CD8-positive, alpha-beta memory T cell (primary cell): ENCODE measurements around the gene APAF1. TPM values are rescaled to one million over a fixed set of nuclear protein-coding genes. Genes with fewer than 3 reads are reported as not detected.
A peak's percentile ranks its signal among the peaks of the same experiment; 100 is the strongest.
"Not testable (repeated sequence)": the region's sequence is repeated elsewhere in the genome, so short reads cannot be mapped to it uniquely, and the experiment has no call there.

Source experiments
- CTCF ChIA-PET: fragments of 350-600 bp; sonication (Branson Sonifier 250); formaldehyde crosslinking; loops from one replicate; lab custom pipeline; 2021; ENCODE audit warnings: antibody characterized with exemption; lab: Charles Lee
- POLR2A ChIA-PET: fragments of 350-600 bp; sonication (Branson Sonifier 250); formaldehyde crosslinking; loops from one replicate; lab custom pipeline; 2021; ENCODE audit warnings: antibody characterized with exemption; lab: Charles Lee
- DNase-seq, 5 donors: peaks; one replicate each; pipeline versions ENCODE4 v3.0.0 to v3.0.0-alpha.2; 2020 to 2022; ENCODE audit warnings: mixed read lengths in 1 of 5
- H3K27ac ChIP-seq: one replicate; pipeline ENCODE4 v1.7.0; 2013; ENCODE audit warnings: low read depth, mild to moderate bottlenecking, low read length, moderate library complexity
- H3K27me3 ChIP-seq: 2 replicates; pipeline ENCODE4 v1.7.0; 2013; ENCODE audit warnings: low read length, mild to moderate bottlenecking; ENCODE audit not compliant: insufficient read depth, poor library complexity, severe bottlenecking
- H3K36me3 ChIP-seq: 2 replicates; pipeline ENCODE4 v1.7.0; 2013; ENCODE audit warnings: mild to moderate bottlenecking, low read length, moderate library complexity; ENCODE audit not compliant: insufficient read depth
- H3K4me1 ChIP-seq: 2 replicates; pipeline ENCODE4 v1.7.0; 2013; ENCODE audit warnings: mild to moderate bottlenecking, low read length, moderate library complexity; ENCODE audit not compliant: insufficient read depth
- H3K4me3 ChIP-seq: 2 replicates; pipeline ENCODE4 v1.7.0; 2013; ENCODE audit warnings: mild to moderate bottlenecking, low read length
- H3K9me3 ChIP-seq: 2 replicates; pipeline ENCODE4 v1.7.0; 2013; ENCODE audit warnings: mild to moderate bottlenecking, low read length
- H3K27ac Mint-ChIP-seq, 8 donors: one replicate each; pipeline ENCODE4 v1.8.0; 2020 to 2021; ENCODE audit warnings: mixed read lengths in 8 of 8, mild to moderate bottlenecking in 6 of 8, inconsistent platforms in 3 of 8, moderate library complexity in 3 of 8
- H3K27me3 Mint-ChIP-seq, 2 donors: one replicate each; pipeline ENCODE4 v1.8.0; 2020 to 2021; ENCODE audit warnings: mixed read lengths in 2 of 2, mild to moderate bottlenecking in 1 of 2, moderate library complexity in 1 of 2
- H3K36me3 Mint-ChIP-seq, 3 donors: one replicate each; pipeline ENCODE4 v1.8.0; 2020 to 2021; ENCODE audit warnings: mixed read lengths in 3 of 3, inconsistent platforms in 1 of 3, mild to moderate bottlenecking in 1 of 3
- H3K4me1 Mint-ChIP-seq, 3 donors: one replicate each; pipeline ENCODE4 v1.8.0; 2020 to 2021; ENCODE audit warnings: mixed read lengths in 3 of 3, inconsistent platforms in 1 of 3, mild to moderate bottlenecking in 1 of 3
- H3K4me3 Mint-ChIP-seq, 7 donors: one replicate each; pipeline ENCODE4 v1.8.0; 2020 to 2021; ENCODE audit warnings: mixed read lengths in 7 of 7, mild to moderate bottlenecking in 6 of 7, moderate library complexity in 4 of 7, inconsistent platforms in 2 of 7
- H3K9me3 Mint-ChIP-seq, 5 donors: one replicate each; pipeline ENCODE4 v1.8.0; 2020 to 2022; ENCODE audit warnings: mixed read lengths in 5 of 5, mild to moderate bottlenecking in 3 of 5, moderate library complexity in 2 of 5, inconsistent platforms in 1 of 5
- polyA plus RNA-seq: library from polyadenylated mRNA; unstranded; fragments of 300-500 nt; fragmentation: Illumina TruSeq; gene quantifications from one replicate; pipeline ENCODE4 v1.2.3, GENCODE V29; 2021
- total RNA-seq, 2 experiments: library from RNA; stranded (reverse); gene quantifications; one replicate each; pipeline ENCODE4 v1.2.3, GENCODE V29; 2021

The APAF1 gene
- total and polyA plus RNA-seq, 3 experiments from 2014 or later: 11.1 to 14.6 (median 13.9) TPM

- Mint-ChIP-seq H3K9me3 (no peaks in the 10 kb centered on the region), H3K27me3 (no peaks in the 10 kb centered on the region), H3K36me3 (peaks cover 0 to 12% (median 2%) of the 10 kb centered on the region in 3 donors), H3K4me3 (no peak overlapping the region), H3K27ac (no peak overlapping the region), H3K4me1 (peaks cover 5 to 32% (median 13%) of the 10 kb centered on the region in 3 donors)
- no peak for DNase-seq
- Histone ChIP-seq H3K4me3 (no peak overlapping the region), H3K9me3 (no peaks in the 10 kb centered on the region), H3K36me3 (peaks cover 4% of the 10 kb centered on the region), H3K27me3 (no peaks in the 10 kb centered on the region), H3K27ac (no peak overlapping the region), H3K4me1 (no peaks in the 10 kb centered on the region)
- CTCF ChIA-PET: interaction anchor here (1.1 kb wide), 1 partner anchor 69 kb away, joined by 3 read pairs; no protein-coding TSS in a partner anchor
- POLR2A ChIA-PET: no interaction called here
These were observed 9.3 kb upstream of the APAF1 start for GRCh38 chr12:98635657-98636323.

- Mint-ChIP-seq H3K27me3 (no peaks in the 10 kb centered on the region), H3K4me3 (no peak overlapping the region), H3K9me3 (no peaks in the 10 kb centered on the region), H3K36me3 (peaks cover 0 to 12% (median 2%) of the 10 kb centered on the region in 3 donors), H3K27ac (no peak overlapping the region), H3K4me1 (peaks cover 9 to 43% (median 24%) of the 10 kb centered on the region in 3 donors)
- no peaks in the 10 kb centered on the region for H3K4me1 ChIP-seq
- no peak overlapping the region for H3K4me3 ChIP-seq
- POLR2A ChIA-PET: no interaction called here
- no peaks in the 10 kb centered on the region for H3K9me3 ChIP-seq
- H3K27me3 ChIP-seq: no peaks in the 10 kb centered on the region
- CTCF ChIA-PET: no interaction called here
- H3K36me3 ChIP-seq: peaks cover 4% of the 10 kb centered on the region
- H3K27ac ChIP-seq: no peak overlapping the region
- DNase-seq: no peak
These were observed 8.0 kb upstream of the APAF1 start for GRCh38 chr12:98637068-98637467.

GRCh38 chr12:98638009-98638408 lies 7.1 kb upstream of the APAF1 start:
- H3K4me1 Mint-ChIP-seq: peaks cover 10 to 51% (median 30%) of the 10 kb centered on the region in 3 donors
- H3K27me3 ChIP-seq: no peaks in the 10 kb centered on the region
- no peaks in the 10 kb centered on the region for H3K9me3 Mint-ChIP-seq
- H3K4me3 ChIP-seq: no peak overlapping the region
- DNase-seq: no peak
- peaks cover 1% of the 10 kb centered on the region for H3K4me1 ChIP-seq
- H3K9me3 ChIP-seq: no peaks in the 10 kb centered on the region
- no peak overlapping the region for H3K4me3 Mint-ChIP-seq
- no peak overlapping the region for H3K27ac Mint-ChIP-seq
- ChIA-PET POLR2A (no interaction called here), CTCF (no interaction called here)
- peaks cover 2% of the 10 kb centered on the region for H3K36me3 ChIP-seq
- H3K36me3 Mint-ChIP-seq: peaks cover 0 to 9% (median 2%) of the 10 kb centered on the region in 3 donors
- no peaks in the 10 kb centered on the region for H3K27me3 Mint-ChIP-seq
- H3K27ac ChIP-seq: no peak overlapping the region

- ChIA-PET POLR2A (no interaction called here), CTCF (interaction anchor here (1.4 kb wide), 1 partner anchor 33 kb away, joined by 4 read pairs; no protein-coding TSS in a partner anchor)
- Histone ChIP-seq H3K9me3 (no peaks in the 10 kb centered on the region), H3K36me3 (no peaks in the 10 kb centered on the region), H3K27ac (no peak overlapping the region), H3K4me3 (no peak overlapping the region), H3K4me1 (peaks cover 8% of the 10 kb centered on the region), H3K27me3 (no peaks in the 10 kb centered on the region)
- no peaks in the 10 kb centered on the region for H3K9me3 Mint-ChIP-seq
- no peaks in the 10 kb centered on the region for H3K27me3 Mint-ChIP-seq
- no peak for DNase-seq
- H3K27ac Mint-ChIP-seq: no peak overlapping the region
- no peak overlapping the region for H3K4me3 Mint-ChIP-seq
- H3K4me1 Mint-ChIP-seq: peaks cover 14 to 62% (median 41%) of the 10 kb centered on the region in 3 donors
- peaks cover 0 to 5% (median 0%) of the 10 kb centered on the region in 3 donors for H3K36me3 Mint-ChIP-seq
These were observed 5.6 kb upstream of the APAF1 start for GRCh38 chr12:98639491-98639890.

GRCh38 chr12:98642801-98643200 lies 2.3 kb upstream of the APAF1 start:
- not testable (repeated sequence) for H3K27me3 ChIP-seq, H3K4me3 ChIP-seq, H3K36me3 ChIP-seq, H3K9me3 Mint-ChIP-seq, H3K27ac ChIP-seq, DNase-seq, H3K27me3 Mint-ChIP-seq, H3K9me3 ChIP-seq
- H3K27ac Mint-ChIP-seq: peak overlapping the region in 4 of 8 donors; percentile 29 to 79 (median 60)
- ChIA-PET POLR2A (interaction anchor here (2.2 kb wide), 1 partner anchor 48 kb away, joined by 37 read pairs; the partner anchor contains the start of gene SLC25A3), CTCF (interaction anchor here (1.0 kb wide), 1 partner anchor 76 kb away, joined by 3 read pairs; no protein-coding TSS in a partner anchor)
- peaks cover 16% of the 10 kb centered on the region for H3K4me1 ChIP-seq
- peaks cover 0 to 16% (median 0%) of the 10 kb centered on the region in 3 donors for H3K36me3 Mint-ChIP-seq
- H3K4me3 Mint-ChIP-seq: peak overlapping the region; percentile 50 to 100 (median 97)
- H3K4me1 Mint-ChIP-seq: peaks cover 30 to 62% (median 51%) of the 10 kb centered on the region in 3 donors

- Mint-ChIP-seq H3K4me1 (peaks cover 37 to 70% (median 58%) of the 10 kb centered on the region in 3 donors), H3K36me3 (peaks cover 0 to 31% (median 0%) of the 10 kb centered on the region in 3 donors), H3K9me3 (no peaks in the 10 kb centered on the region), H3K4me3 (peak overlapping the region; percentile 97 to 100 (median 98)), H3K27ac (peak overlapping the region; percentile 90 to 97 (median 94)), H3K27me3 (no peaks in the 10 kb centered on the region)
- H3K36me3 ChIP-seq: peaks cover 4% of the 10 kb centered on the region
- peak overlapping the region; percentile 97 for H3K4me3 ChIP-seq
- H3K27me3 ChIP-seq: no peaks in the 10 kb centered on the region
- no peaks in the 10 kb centered on the region for H3K9me3 ChIP-seq
- peak overlapping the region; percentile 91 for H3K27ac ChIP-seq
- POLR2A ChIA-PET: interaction anchor here (1.1 to 2.2 kb wide), 2 partner anchors 50 to 130 kb away, joined by 6 to 37 read pairs; partner anchors contain the start of gene SLC25A3
- no peak for DNase-seq
- peaks cover 16% of the 10 kb centered on the region for H3K4me1 ChIP-seq
- CTCF ChIA-PET: interaction anchor here (0.6 to 2.1 kb wide), 8 partner anchors 10 to 154 kb away, joined by 3 to 6 read pairs (median 4); partner anchors contain the start of genes SLC25A3 and TMPO
These were observed 718 bp upstream of the APAF1 start for GRCh38 chr12:98644433-98644711.

GRCh38 chr12:98645572-98646067 lies 530 bp downstream of the APAF1 start:
- Histone ChIP-seq H3K4me3 (peak overlapping the region; percentile 97), H3K4me1 (peaks cover 16% of the 10 kb centered on the region), H3K27ac (peak overlapping the region; percentile 91), H3K27me3 (no peaks in the 10 kb centered on the region), H3K36me3 (peaks cover 4% of the 10 kb centered on the region), H3K9me3 (no peaks in the 10 kb centered on the region)
- POLR2A ChIA-PET: interaction anchor here (1.3 kb wide), 1 partner anchor 130 kb away, joined by 5 read pairs; the partner anchor contains the start of gene TMPO
- no peaks in the 10 kb centered on the region for H3K27me3 Mint-ChIP-seq
- CTCF ChIA-PET: interaction anchor here (1.2 to 1.7 kb wide), 2 partner anchors 27 to 79 kb away, joined by 3 to 6 read pairs; no protein-coding TSS in a partner anchor
- H3K27ac Mint-ChIP-seq: peak overlapping the region; percentile 86 to 99 (median 91)
- H3K4me3 Mint-ChIP-seq: peak overlapping the region; percentile 96 to 100 (median 98)
- H3K36me3 Mint-ChIP-seq: peaks cover 0 to 41% (median 6%) of the 10 kb centered on the region in 3 donors
- H3K4me1 Mint-ChIP-seq: peaks cover 38 to 70% (median 58%) of the 10 kb centered on the region in 3 donors
- H3K9me3 Mint-ChIP-seq: no peaks in the 10 kb centered on the region
- DNase-seq: no peak
